Sciatic nerve (tissue), 2 donors: ENCODE data around the gene POU3F1. TPM values are rescaled to one million over a fixed set of nuclear protein-coding genes. Genes with fewer than 3 reads are reported as not detected.
"Not testable (repeated sequence)": the region's sequence is repeated elsewhere in the genome, so short reads cannot be mapped to it uniquely, and the experiment has no call there.

ENCODE experiments used
- ATAC-seq: fragments of 200-7000 bp; cut with Tn5 transposase; one replicate; pipeline ENCODE4 v1.9.1; 2020; ENCODE audit warnings: mild to moderate bottlenecking, moderate library complexity
- DNase-seq: peaks from one replicate; pipeline ENCODE4 v3.0.0-alpha.2; 2020; ENCODE audit warnings: low spot score
- intact Hi-C: fragments of 100-400 bp; cut with DNase I; formaldehyde crosslinking; loops from one replicate; pipeline ENCODE4 v1.14.2; 2022
- total RNA-seq: library from RNA; stranded (reverse); fragmentation: NEBNext Ultra II Directional; extraction: Animal tissue kit (Norgen Biotek cat#: 25700); gene quantifications from one replicate; pipeline ENCODE4 v1.2.1, GENCODE V29; 2021
- donor health status: DM: no; HTN: no; CAD: no.
- donor health status: DM: no; HTN: no; CAD: no.

Gene POU3F1
- total RNA-seq, 1 donor from 2014 or later: 19.1 TPM

DNA sequence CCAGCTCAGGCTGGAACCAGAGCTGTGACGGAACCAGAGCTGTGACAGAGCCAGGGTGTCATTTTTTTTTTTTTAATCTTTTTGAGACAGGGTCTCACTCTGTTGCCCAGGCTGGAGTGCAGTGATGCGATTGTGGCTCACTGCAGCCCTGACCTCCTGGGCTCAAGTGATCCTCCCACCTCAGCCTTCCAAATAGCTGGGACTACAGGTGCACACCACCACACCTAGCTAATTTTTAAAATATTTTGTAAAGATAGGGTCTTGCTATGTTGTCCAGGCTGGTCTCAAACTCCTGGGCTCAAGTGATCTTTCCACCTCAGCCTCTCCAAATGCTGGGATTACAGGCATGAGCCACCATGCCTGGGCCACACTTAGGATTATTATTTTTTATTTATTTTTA lies 13.6 kb downstream of the POU3F1 start:
- intact Hi-C loops, DNase-seq, ATAC-seq: not testable (repeated sequence)

DNA sequence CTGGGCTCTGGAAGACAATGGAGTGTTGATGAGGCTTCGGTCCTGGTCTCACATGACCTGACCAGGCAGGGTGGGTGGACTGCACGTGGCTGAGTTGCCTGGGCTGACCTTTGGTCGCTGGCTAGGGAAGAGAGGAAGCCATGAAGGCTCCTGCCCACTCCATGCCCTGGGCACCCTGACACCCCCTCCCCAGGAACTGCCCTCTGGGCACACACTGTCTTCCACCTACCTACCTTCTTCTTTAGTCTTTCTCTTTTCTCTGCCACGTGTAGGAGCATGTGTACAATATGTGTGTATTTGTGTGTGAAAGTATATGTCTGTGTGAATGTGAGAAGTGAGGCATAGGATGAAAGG lies 15.1 kb downstream of the POU3F1 start:
- peak; percentile 41 for ATAC-seq
- intact Hi-C loops: no loop called here
- no peak for DNase-seq

DNA sequence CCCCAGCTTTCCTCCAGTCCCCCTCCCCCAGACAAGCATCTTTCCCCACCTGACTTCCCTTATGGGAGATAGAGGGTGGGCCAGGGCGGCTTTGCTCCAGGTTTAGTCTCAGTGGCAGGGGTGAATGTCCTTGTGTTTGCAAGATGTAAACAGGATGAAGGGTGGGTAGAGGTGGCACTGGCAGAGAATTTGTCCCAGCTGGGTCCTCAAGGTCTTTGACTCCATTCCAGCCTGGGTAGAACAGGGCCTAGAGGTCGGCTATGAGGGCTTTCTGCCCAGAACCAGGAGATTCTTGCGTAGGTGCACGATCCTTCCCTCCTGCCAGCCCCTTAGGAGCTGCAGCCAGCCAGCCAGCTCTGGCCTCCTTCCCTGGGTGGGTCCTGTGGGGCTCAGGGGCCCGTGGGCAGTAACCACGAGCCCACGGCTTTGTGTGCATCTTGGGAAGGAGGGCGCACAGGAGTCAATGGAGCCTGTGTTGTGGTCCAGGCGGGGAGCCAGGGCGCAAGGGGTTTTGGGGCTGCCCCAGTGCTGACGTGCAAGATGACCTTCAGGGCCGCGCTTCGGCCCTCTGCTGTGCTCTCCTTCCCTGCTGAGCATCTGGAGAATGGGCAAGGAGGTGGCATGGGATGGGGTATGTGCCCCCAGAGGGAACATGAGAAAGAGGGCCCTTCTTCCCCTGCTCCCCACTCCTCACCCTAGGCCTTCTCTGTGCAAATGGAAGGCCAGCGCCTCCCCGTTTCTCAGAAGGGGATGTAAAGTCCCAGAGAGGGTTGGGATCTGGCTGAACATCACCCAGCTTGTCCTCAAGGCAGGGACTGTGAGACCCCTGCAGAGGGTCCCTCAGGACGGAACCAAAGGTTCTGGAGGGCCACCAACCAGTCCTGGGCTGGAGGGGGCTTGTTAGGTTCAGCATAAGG lies 15.7 kb downstream of the POU3F1 start:
- intact Hi-C loops: no loop called here
- DNase-seq (peak; percentile 83), ATAC-seq (peak; percentile 78)

DNA sequence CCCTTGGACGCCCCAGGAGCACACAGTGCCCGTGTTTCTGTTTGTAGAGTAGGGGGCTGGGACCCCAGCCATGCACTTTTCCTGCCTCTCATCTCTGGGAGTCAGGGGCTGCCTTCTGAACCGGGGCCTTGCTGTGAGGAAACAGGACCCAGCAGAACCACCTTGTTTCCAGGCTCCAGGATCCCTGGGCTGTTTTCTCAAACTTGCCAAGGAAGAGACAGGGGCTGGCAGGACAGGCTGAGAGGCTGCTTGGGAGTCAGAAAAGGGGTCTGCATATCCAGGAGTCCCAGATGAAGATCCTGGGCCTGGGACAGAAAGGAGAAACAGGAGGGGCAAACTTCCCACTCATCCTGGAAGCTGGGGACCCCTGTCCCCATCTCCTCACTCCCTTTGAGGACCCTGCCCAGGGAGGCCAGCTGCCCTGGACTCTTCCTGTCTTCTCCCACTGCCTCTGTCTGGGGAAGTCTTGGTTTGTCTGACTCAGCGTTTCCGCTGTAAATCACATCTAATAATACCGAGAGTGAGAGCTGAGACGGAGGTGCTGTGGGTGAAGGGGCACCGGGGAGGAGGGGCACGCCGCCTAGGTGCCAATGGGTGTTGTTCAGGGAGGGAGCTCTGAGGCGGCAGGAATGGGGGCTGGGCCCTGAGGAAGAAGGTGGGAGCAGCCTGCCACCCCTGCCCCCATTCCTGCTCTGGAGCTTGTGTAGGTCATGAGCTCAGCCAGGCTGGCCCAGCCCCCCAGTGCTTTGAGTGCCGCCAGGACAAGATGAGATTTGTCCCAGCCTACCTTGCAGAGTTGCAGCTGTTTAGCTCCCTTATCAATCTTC lies 16.7 kb downstream of the POU3F1 start:
- intact Hi-C loops: loop anchor here (10.0 kb wide), 1 partner anchor 785 kb away; no protein-coding TSS in a partner anchor
- ATAC-seq: peak; percentile 31
- no peak for DNase-seq

DNA sequence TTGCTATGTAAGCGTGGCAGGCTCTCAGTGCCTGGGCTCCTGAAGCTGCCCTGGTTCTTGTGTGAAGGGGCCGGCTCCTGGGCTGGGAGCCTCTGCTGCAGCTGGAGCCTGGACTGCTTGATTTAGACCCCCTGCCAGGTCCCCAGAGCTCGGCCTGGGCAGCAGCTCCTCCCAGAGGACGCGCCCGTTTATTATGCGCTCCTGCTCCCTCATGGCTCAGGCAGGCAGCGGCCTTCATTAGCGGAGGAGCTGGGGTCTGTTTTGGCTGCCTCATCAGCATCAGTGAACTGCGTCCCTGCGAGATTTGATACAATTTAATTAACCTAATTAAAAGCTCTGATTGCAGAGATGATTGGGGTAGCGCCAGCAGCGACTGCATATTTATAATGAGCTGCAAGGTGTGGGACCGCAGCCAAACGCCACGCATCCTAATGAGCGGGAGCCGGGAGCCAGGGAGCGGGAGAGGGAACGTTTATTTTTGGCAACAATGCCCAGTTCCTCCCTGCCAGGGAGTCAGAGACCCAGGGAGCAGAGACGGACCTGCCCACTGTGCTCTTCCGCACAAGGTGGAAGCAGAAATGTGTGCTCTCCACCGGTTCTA lies 17.4 kb downstream of the POU3F1 start:
- DNase-seq: no peak
- ATAC-seq: no peak
- intact Hi-C loops: loop anchor here (10.0 kb wide), 1 partner anchor 786 kb away; no protein-coding TSS in a partner anchor

DNA sequence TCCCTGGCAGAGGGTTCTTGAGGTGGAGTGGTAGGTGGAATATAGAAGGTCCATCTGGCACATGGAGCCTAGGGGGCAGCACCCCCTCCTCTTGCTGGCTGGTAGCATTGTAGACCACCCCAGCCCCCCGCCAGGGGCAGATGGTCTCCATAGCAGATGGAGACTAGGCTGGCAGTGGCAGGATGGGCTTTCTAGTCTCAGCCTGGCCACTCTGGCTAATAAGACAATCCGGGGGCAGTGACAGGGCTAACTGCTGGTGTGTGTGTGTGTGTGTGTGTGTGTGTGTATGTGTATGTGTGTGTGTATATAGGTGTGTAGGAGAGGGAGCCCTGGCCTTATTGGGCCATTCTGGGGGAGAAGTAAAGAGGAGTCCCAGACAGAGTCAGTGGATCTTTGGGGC lies 17.9 kb downstream of the POU3F1 start:
- DNase-seq: no peak
- intact Hi-C loops: loop anchor here (10.0 kb wide), 1 partner anchor 786 kb away; no protein-coding TSS in a partner anchor
- ATAC-seq: no peak

DNA sequence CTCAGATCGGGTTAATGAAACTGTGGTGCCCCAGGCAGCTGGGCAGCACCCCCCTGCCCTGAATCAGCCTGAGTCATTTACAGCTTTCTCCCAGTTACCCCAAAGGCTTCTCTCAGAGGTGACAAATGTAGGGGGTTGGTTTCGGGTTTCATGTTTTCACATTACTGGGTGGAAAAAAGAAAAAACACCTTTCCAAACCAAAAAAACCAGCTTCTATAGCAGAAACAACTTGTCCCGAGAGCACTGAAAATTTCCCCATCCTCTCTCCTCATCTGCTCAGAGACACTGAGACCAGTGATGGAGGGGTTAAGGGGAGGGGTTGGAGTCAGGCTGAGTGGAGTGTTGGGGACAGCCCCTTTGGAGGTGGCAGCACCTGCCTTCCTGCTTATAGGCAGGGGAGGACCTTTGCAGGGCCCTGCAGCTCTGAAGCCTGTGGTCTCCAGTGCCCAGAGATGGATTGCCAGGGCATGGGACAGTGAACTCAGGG lies 18.4 kb downstream of the POU3F1 start:
- ATAC-seq (no peak), DNase-seq (no peak)
- intact Hi-C loops: loop anchor here (10.0 kb wide), 1 partner anchor 787 kb away; no protein-coding TSS in a partner anchor

DNA sequence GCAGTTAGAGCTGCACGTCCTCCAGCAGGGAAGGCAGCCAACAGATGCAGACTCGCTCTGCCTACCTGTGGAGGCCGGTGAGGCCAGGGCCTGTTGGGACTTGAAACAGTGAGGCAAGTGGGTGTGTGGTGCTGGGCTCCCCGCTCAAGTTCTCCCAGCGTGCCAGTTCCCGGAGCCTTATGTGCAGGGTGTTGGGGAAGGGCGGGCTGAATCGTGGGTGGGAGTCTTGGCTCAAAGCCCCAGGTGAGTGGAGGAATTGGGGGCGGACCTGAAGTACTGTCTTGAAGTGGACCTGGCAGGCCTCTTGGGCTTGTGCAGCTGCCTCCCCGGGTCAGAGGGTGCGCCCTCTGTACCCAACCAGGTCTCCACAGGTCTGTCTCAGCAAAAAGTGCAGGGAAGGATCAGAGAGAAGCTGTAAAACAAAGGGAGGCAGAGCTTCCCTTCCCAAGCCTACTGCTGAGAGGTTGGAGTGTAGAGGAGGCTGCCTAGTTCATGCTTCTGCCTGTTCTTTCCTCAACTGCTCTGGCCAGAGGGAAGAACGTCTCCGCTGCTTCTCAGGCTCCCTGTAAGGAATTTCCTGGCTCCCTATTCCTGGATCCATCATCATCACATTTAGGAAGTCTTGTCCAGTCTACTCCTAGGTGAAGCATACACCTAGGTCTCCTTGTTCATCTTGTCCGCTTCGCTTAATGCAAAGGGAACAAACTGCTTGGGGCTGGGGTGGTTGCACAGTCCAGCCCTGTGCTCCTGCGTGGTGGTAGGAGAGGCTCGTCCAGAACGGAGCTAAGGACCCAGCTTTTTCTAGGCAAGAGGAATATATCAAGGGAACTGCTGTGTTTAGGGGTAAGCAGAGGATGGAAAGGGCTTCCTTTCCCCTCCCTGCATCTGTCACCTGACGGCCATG lies 19.1 kb downstream of the POU3F1 start:
- intact Hi-C loops: loop anchor here (10.0 kb wide), 1 partner anchor 787 kb away; no protein-coding TSS in a partner anchor
- no peak for ATAC-seq
- DNase-seq: peak; percentile 56

DNA sequence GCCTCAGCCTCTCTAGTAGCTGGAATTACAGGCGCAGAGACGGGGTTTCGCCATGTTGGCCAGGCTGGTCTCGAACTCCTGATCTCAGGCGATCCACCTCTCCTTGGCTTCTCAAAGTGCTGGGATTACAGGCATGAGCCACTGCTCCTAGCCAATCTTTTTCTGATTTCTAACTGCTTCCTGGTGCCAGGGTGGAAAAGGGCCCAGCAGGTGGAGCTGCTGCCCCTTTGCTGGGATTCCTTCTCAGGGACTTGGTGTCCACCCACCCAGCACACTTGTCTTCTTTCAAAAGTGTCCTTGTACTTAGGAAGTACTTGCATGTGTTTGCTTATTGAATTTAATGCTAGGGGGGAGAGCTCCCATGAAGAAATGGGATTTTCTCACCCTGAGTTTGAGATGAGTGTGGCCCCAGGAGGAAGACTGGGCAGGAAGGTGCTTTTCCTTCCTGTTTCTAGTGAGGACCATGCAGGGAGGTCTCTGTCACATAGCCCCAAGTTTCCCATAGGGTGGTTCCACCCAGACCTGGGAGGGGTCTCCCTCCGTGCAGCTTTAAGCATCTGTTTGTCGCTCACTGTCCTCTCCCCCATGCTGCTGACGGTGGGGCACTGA lies 19.9 kb downstream of the POU3F1 start:
- peak; percentile 72 for DNase-seq
- ATAC-seq: no peak
- intact Hi-C loops: loop anchor here (10.0 kb wide), 1 partner anchor 788 kb away; no protein-coding TSS in a partner anchor

DNA sequence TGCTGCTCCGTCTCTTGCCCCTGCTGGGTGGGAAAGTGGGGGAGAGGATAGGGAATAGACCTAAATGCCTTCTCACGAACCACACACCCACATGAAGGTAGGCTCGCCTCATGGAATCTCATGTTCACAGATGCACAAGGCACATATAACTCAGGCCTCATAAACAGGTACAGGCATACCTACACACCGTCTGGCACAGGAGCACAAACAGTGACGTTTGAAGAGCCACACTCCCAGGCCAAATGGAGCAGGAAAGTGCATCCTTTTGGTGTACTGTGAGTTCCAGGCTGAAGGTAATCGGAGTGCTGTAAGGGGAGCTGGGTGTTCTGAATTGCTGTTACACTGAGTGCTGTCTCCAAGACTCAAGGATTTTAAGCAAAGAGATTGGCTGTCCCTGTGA lies 20.9 kb downstream of the POU3F1 start:
- intact Hi-C loops: loop anchor here (10.0 kb wide), 1 partner anchor 789 kb away; no protein-coding TSS in a partner anchor
- no peak for DNase-seq
- no peak for ATAC-seq

DNA sequence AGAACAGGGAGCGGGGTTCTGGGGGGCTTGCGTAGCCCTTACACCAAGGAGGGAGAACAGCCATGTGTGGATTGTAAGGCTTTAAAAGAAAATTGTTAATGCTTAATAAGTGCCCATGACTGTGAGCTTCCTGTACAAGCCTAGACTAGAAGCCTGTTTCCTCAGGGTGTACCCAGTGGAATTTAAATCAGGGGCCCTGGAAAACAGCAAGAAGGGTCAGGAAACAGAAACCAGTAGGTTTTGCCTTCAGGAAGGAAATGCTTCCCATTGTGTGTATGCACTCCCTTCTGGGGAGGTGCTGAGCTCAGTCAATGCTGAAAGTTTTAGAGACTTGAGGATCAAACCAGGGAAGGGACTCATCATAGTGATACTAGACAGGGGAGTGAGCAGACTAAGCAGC lies 21.4 kb downstream of the POU3F1 start:
- intact Hi-C loops: loop anchor here (10.0 kb wide), 1 partner anchor 790 kb away; no protein-coding TSS in a partner anchor
- no peak for ATAC-seq
- no peak for DNase-seq

DNA sequence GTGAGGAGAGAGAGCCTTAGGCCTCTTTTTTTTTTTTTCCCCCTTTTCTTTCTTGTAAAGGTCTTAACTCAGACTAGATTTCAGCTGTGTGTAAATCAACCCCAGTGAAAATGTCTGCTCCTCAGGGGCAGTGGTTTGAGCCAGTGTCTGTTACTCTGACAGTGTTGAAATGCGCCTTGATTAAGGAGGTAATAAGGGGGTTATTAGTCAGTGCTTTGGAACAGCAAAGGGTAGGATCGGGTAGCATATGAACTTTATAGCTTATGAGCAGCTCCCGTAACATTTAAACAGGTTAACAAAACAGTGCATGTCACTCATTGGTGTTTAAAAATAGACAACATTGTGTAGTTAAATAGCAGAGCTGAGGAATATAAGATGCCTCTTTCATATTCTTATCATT lies 23.8 kb downstream of the POU3F1 start:
- no peak for DNase-seq
- no peak for ATAC-seq
- intact Hi-C loops: loop anchor here (10.0 kb wide), 1 partner anchor 792 kb away; no protein-coding TSS in a partner anchor

DNA sequence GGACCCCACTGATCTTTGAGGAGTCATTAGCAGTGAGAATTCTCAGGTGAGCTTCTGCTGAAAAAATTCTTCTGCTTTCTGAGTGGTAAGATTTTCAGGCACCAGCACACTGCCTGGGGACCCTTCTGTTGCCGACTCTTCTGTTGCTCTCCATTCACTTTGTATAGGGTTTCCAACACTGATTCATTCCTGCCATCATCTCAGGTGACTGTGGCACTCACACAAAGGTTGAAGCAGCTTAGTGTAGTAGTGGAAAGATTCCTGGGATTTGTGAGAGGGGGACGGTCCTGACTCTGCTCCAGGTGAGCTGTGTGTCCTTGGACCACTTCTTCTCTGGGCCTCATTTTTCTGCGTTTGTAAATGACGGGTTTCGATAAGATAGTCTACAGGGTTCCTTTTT lies 24.6 kb downstream of the POU3F1 start:
- intact Hi-C loops: loop anchor here (10.0 kb wide), 1 partner anchor 793 kb away; no protein-coding TSS in a partner anchor
- no peak for ATAC-seq
- DNase-seq: no peak

DNA sequence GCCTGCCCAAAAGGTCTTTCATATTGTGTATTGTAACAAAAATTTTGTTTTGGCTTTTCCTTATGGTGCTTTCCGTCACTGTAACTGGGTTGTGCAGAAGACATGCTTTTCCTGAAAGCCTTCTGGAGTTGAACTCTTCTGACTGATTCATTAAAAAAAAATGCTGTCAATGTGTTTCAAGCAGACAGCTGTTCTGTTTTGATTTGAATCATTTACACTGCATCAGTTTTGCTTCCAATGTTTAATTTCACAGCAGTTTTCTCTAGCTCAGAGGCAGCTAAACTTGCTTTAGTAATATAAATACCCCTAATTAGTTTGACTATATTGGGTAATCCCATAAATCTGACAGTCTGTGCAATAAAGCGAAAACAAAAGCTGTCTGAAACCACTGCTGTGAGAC lies 26.2 kb downstream of the POU3F1 start:
- DNase-seq: no peak
- ATAC-seq: no peak
- intact Hi-C loops: loop anchor here (10.0 kb wide), 1 partner anchor 794 kb away; no protein-coding TSS in a partner anchor

DNA sequence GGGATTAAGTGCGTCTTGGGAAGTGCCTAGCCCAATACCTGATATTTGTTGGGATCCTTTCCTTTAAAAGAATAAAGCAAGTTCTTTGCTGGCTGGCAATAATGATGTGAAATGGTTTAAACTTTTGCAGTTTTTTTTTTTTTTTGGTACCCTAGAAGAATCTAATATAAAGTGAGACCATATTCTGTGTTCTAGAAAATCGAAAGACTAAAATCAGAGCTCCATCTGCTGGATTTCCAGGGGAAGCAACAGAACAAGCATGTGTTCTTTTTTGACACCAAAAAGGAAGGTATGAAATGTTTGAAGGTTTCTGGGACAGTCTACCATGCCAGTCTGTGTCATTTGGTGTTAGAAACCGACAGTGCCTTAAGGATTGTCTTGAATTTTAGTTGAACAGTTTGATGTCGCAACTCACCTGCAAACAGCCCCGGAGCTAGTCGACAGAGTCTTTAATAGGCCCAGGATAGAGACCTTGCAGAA lies 27.7 kb downstream of the POU3F1 start:
- no peak for DNase-seq

DNA sequence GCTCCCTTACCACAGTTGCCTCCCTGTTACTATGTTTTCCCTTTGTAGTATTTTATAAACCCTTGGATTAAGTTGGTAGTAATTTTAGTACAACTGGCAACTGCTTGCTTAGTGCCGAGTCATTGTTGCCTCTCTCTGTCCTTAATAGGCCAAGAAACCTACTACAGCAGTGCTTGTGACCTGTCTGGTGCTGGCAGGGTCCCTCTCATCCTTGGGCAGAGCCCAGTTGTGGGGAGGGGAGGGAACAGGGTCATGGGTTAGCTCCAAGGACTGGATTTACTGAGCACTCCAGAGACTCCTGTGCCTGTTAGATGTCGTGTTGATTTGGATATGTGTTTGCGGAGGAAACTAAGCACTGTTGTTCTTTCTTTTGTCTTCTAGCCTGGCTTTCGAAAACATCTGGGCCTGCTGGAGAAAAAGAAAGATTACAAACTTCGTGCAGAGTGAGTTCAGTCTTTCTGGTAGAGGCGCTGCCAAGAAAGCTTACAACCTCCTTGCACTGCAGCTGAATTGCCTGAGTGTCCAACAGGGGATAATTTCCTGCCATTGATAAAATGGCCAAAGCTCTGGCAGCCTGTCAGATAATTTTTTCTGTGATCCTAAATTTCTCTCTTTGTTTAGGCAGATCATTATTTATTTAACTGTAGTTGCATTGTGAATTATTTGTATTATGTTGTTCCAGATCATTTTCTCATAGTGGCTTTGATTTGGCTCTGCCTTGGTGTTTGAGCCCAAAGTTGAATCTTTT lies 30.4 kb downstream of the POU3F1 start:
- peak; percentile 47 for DNase-seq
- intact Hi-C loops: no loop called here
- no peak for ATAC-seq

More for the DNA sequence above, 27.7 kb downstream of the POU3F1 start:
- no peak for ATAC-seq
- intact Hi-C loops: no loop called here
